ENCODE data around the gene RAP2B.
A peak's percentile ranks its signal among the peaks of the same experiment; 100 is the strongest.

The RAP2B gene

GRCh38 chr3:153130312-153130977, 31.6 kb upstream of the RAP2B start:
- peak; percentile 83 for DNase-seq (ENCODE audit: low read depth, low spot score)
- H3K4me3 ChIP-seq (ENCODE audit: low read depth, low read length), result no peak overlapping the region
- in situ Hi-C loops (cut with HindIII; ENCODE audit: low sequenced_read_pairs), result no loop called here
- no peak for TF ChIP-seq CTCF (IDR thresholded peaks at IDR 0.05; ENCODE audit: low read depth, low read length)

DNA sequence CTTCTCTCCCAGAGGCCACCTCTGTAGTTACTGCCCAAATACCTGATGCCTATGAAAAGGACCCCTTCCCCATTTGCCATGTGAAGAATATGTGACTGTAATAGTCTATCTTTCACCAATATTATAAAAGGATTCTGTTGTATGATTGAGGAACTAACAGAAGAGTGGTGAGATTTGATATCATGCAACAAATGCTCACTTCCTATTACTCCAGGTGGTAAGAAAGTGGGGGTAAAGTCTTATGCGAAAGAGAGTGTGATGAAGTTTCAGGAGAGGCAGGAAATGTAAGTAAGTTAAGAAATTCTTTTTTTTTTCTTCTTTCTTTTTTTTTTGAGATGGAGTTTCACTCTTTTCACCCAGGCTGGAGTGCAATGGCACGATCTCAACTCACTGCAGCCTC, 24.4 kb upstream of the RAP2B start:
- TF ChIP-seq CTCF (IDR thresholded peaks at IDR 0.05; ENCODE audit: low read depth, low read length), result no peak
- in situ Hi-C loops (cut with HindIII; ENCODE audit: low sequenced_read_pairs), result no loop called here
- H3K4me3 ChIP-seq (ENCODE audit: low read depth, low read length), result no peak overlapping the region
- DNase-seq (ENCODE audit: low read depth, low spot score), result no peak

GRCh38 chr3:153138276-153139210, 23.5 kb upstream of the RAP2B start:
- DNase-seq (ENCODE audit: low read depth, low spot score), result peak; percentile 90
- in situ Hi-C loops (cut with HindIII; ENCODE audit: low sequenced_read_pairs), result no loop called here
- no peak for TF ChIP-seq CTCF (IDR thresholded peaks at IDR 0.05; ENCODE audit: low read depth, low read length)
- no peak overlapping the region for H3K4me3 ChIP-seq (ENCODE audit: low read depth, low read length)

GRCh38 chr3:153142961-153143360, 19.1 kb upstream of the RAP2B start:
- H3K4me3 ChIP-seq (ENCODE audit: low read depth, low read length), result no peak overlapping the region
- no peak for TF ChIP-seq CTCF (IDR thresholded peaks at IDR 0.05; ENCODE audit: low read depth, low read length)
- in situ Hi-C loops (cut with HindIII; ENCODE audit: low sequenced_read_pairs), result no loop called here
- peak; percentile 33 for DNase-seq (ENCODE audit: low read depth, low spot score)

- no peak for TF ChIP-seq CTCF (IDR thresholded peaks at IDR 0.05; ENCODE audit: low read depth, low read length)
- in situ Hi-C loops (cut with HindIII; ENCODE audit: low sequenced_read_pairs), result no loop called here
- no peak for DNase-seq (ENCODE audit: low read depth, low spot score)
Measured at GRCh38 chr3:153144071-153144470, 18.0 kb upstream of the RAP2B start.

GRCh38 chr3:153144779-153145178, 17.2 kb upstream of the RAP2B start:
- TF ChIP-seq CTCF (IDR thresholded peaks at IDR 0.05; ENCODE audit: low read depth, low read length), result no peak
- in situ Hi-C loops (cut with HindIII; ENCODE audit: low sequenced_read_pairs), result no loop called here

More at GRCh38 chr3:153144071-153144470, 18.0 kb upstream of the RAP2B start:
- H3K4me3 ChIP-seq (ENCODE audit: low read depth, low read length), result no peak overlapping the region

More at GRCh38 chr3:153144779-153145178, 17.2 kb upstream of the RAP2B start:
- no peak overlapping the region for H3K4me3 ChIP-seq (ENCODE audit: low read depth, low read length)
- peak; percentile 67 for DNase-seq (ENCODE audit: low read depth, low spot score)
